ENCODE results near the gene PRKG1.

The PRKG1 gene

DNA sequence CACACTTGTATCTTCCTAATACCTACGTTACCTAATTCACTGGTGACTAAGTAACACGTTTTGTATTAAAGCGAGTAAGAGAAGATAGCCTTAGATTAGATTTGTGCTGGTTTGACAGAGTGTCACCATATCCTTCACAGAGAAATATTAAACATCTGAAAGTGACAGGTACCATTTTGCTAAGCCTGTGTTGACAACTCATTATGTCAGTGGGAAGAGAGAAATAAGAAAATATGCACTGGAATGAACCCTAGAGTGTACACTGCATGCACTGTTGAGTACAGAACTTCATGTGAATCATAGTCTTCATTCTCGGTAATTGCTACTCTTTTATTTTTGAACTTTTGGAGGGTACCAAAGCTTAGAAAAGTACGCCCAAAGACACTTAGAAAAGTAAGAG is 10.9 kb downstream of the PRKG1 start:
- Histone ChIP-seq H3K79me2 (ENCODE audit: insufficient read depth, low read length) (no peaks in the 10 kb centered on the region), H3K9me2 (replicated peaks; ENCODE audit: low read depth, low read length) (no peaks in the 10 kb centered on the region), H3K9ac (ENCODE audit: low read depth, low read length, poor library complexity, severe bottlenecking) (no peak overlapping the region), H3K27me3 (ENCODE audit: insufficient read depth, low read length, poor library complexity, severe bottlenecking) (no peaks in the 10 kb centered on the region), H3K36me3 (ENCODE audit: insufficient read depth, low read length) (no peaks in the 10 kb centered on the region), H3F3A (ENCODE audit: low read depth) (no peaks in the 10 kb centered on the region), H4K20me1 (ENCODE audit: insufficient read depth, low read length, poor library complexity, severe bottlenecking) (no peaks in the 10 kb centered on the region), H3K4me1 (ENCODE audit: insufficient read depth, low read length, poor library complexity, severe bottlenecking) (no peaks in the 10 kb centered on the region), H3K4me3 (ENCODE audit: low read length, poor library complexity, severe bottlenecking) (no peak overlapping the region), H3K9me3 (ENCODE audit: insufficient read depth, low read depth, low read length) (no peaks in the 10 kb centered on the region), H3K4me2 (ENCODE audit: low read depth, low read length, poor library complexity, severe bottlenecking) (no peak overlapping the region), H2AFZ (ENCODE audit: low read length) (no peak overlapping the region)
- TF ChIP-seq, protein P1, sequence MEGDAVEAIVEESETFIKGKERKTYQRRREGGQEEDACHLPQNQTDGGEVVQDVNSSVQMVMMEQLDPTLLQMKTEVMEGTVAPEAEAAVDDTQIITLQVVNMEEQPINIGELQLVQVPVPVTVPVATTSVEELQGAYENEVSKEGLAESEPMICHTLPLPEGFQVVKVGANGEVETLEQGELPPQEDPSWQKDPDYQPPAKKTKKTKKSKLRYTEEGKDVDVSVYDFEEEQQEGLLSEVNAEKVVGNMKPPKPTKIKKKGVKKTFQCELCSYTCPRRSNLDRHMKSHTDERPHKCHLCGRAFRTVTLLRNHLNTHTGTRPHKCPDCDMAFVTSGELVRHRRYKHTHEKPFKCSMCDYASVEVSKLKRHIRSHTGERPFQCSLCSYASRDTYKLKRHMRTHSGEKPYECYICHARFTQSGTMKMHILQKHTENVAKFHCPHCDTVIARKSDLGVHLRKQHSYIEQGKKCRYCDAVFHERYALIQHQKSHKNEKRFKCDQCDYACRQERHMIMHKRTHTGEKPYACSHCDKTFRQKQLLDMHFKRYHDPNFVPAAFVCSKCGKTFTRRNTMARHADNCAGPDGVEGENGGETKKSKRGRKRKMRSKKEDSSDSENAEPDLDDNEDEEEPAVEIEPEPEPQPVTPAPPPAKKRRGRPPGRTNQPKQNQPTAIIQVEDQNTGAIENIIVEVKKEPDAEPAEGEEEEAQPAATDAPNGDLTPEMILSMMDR (conservative IDR thresholded peaks at IDR 0.05; ENCODE audit: low read length) = no peak
- no peak for TF ChIP-seq EZH2phosphoT487 (IDR thresholded peaks at IDR 0.05; ENCODE audit: borderline replicate concordance)

DNA sequence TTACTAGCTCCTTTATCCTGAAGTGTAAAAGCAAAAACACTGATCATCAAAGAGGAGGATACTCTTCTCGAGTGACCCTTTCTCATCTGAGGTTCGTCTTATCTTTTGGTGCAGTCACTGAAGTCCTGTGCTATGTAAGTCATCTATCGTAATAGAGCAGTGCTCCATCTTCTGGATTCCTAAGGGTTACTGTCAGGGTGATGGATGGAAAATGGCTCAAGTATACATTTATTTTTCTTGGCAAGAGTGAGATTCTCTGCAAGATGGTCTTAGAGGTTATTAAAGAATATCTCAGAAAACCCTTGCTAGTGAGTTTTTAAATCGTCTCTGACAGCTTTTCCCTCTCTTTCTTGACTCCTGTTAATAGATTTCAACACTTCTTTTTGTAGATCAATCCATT is 12.4 kb downstream of the PRKG1 start:
- H3F3A ChIP-seq (ENCODE audit: low read depth) = no peaks in the 10 kb centered on the region
- H3K79me2 ChIP-seq (ENCODE audit: insufficient read depth, low read length) = no peaks in the 10 kb centered on the region
- no peak overlapping the region for H3K4me2 ChIP-seq (ENCODE audit: low read depth, low read length, poor library complexity, severe bottlenecking)
- no peaks in the 10 kb centered on the region for H3K9me2 ChIP-seq (replicated peaks; ENCODE audit: low read depth, low read length)
- no peaks in the 10 kb centered on the region for H3K27me3 ChIP-seq (ENCODE audit: insufficient read depth, low read length, poor library complexity, severe bottlenecking)
- no peaks in the 10 kb centered on the region for H3K36me3 ChIP-seq (ENCODE audit: insufficient read depth, low read length)
- no peaks in the 10 kb centered on the region for H3K4me1 ChIP-seq (ENCODE audit: insufficient read depth, low read length, poor library complexity, severe bottlenecking)
- TF ChIP-seq, protein P1 (conservative IDR thresholded peaks at IDR 0.05; ENCODE audit: low read length) = no peak
- TF ChIP-seq EZH2phosphoT487 (IDR thresholded peaks at IDR 0.05; ENCODE audit: borderline replicate concordance) = no peak
- H3K4me3 ChIP-seq (ENCODE audit: low read length, poor library complexity, severe bottlenecking) = no peak overlapping the region
- no peak overlapping the region for H2AFZ ChIP-seq (ENCODE audit: low read length)
- H4K20me1 ChIP-seq (ENCODE audit: insufficient read depth, low read length, poor library complexity, severe bottlenecking) = no peaks in the 10 kb centered on the region
- no peaks in the 10 kb centered on the region for H3K9me3 ChIP-seq (ENCODE audit: insufficient read depth, low read depth, low read length)
- H3K9ac ChIP-seq (ENCODE audit: low read depth, low read length, poor library complexity, severe bottlenecking) = no peak overlapping the region

DNA sequence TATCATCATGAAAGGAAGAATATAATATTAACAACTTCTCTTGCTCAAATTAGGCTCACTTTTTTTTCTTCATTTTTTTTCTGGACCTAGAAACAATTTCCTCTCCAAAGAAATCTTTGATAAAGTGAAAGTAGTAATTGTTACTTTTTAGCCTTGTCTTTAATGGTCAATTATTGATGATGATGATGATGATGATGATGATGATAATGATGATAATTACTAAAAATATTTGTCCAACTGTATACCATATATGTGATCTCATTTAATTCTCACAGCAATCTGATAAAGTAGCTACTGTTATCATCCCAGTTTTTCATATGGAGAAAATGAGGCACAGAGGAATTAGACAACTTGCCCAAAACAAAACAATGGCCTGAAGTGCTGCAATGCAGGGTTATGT is 12.8 kb downstream of the PRKG1 start:
- no peaks in the 10 kb centered on the region for H3K4me1 ChIP-seq (ENCODE audit: insufficient read depth, low read length, poor library complexity, severe bottlenecking)
- no peaks in the 10 kb centered on the region for H3K27me3 ChIP-seq (ENCODE audit: insufficient read depth, low read length, poor library complexity, severe bottlenecking)
- no peaks in the 10 kb centered on the region for H3K79me2 ChIP-seq (ENCODE audit: insufficient read depth, low read length)
- H3K4me3 ChIP-seq (ENCODE audit: low read length, poor library complexity, severe bottlenecking) = no peak overlapping the region
- H3F3A ChIP-seq (ENCODE audit: low read depth) = no peaks in the 10 kb centered on the region
- TF ChIP-seq, protein P1 (conservative IDR thresholded peaks at IDR 0.05; ENCODE audit: low read length) = no peak
- no peak for TF ChIP-seq EZH2phosphoT487 (IDR thresholded peaks at IDR 0.05; ENCODE audit: borderline replicate concordance)
- H3K36me3 ChIP-seq (ENCODE audit: insufficient read depth, low read length) = no peaks in the 10 kb centered on the region
- no peaks in the 10 kb centered on the region for H3K9me2 ChIP-seq (replicated peaks; ENCODE audit: low read depth, low read length)
- H3K9me3 ChIP-seq (ENCODE audit: insufficient read depth, low read depth, low read length) = no peaks in the 10 kb centered on the region
- H3K4me2 ChIP-seq (ENCODE audit: low read depth, low read length, poor library complexity, severe bottlenecking) = no peak overlapping the region
- no peak overlapping the region for H2AFZ ChIP-seq (ENCODE audit: low read length)
- no peak overlapping the region for H3K9ac ChIP-seq (ENCODE audit: low read depth, low read length, poor library complexity, severe bottlenecking)
- no peaks in the 10 kb centered on the region for H4K20me1 ChIP-seq (ENCODE audit: insufficient read depth, low read length, poor library complexity, severe bottlenecking)

Measured in Loucy (cell line).